ENCODE results near the gene MEX3B. TPM values are rescaled to one million over a fixed set of nuclear protein-coding genes. Genes with fewer than 3 reads are reported as not detected.

MEX3B gene
- total RNA-seq: 1 to 10 TPM in 3 of 6 experiments, under 1 TPM in 3; 0.39 to 1.7 (median 0.84) TPM
- long read RNA-seq: 0 reads

DNA sequence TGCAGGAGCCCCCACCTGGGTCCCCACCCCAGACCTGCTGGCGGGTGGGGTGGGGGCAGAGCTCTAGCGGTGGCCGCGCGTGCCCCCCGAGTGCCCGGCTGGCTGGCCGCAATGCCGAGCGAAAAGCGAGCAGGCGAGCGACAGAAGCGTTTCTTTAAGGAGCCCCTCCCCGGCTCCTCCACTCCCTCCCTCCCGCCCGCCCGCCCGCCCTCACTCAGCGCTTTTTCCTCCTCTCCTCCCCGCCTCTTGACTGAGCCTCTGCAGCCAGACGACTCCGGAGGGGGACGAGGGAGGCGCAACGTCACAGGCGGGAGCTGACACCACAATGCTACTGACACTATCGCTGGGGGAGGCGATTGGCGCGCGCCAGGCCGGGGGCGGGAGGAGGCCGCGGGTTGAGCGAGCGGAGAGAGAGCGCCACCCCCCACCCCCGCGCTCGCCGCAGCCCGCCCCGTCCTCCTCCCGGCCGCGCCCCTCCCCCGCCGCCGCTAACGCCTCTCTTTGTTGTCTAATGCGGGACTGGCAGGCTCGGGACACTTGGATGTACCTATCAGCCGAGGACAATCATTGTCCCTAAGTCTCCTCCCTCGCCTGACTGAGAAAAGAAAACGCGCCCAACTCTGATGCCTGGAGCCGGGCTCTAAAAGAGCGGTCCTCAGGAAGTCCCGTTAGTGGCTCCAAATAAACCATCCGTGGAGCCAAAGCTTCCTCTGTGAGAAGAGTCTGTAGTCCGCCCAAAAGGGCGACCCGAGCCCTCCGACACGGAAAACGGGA lies at the start of gene MEX3B:
Gene MEX3B (minus strand): TSS at position 127 of the 774 bp plus-strand sequence. CDS start 313 bp downstream, outside the sequence.
- intact Hi-C loops (cut with DNase I): no loop called here
- no peaks in the 10 kb centered on the region for H3K36me3 ChIP-seq
- ATAC-seq: peak; percentile 78 to 82 (median 81)
- peak; percentile 90 to 98 (median 94) for DNase-seq
- no peaks in the 10 kb centered on the region for H3K9me3 ChIP-seq
- TF ChIP-seq, protein P1, sequence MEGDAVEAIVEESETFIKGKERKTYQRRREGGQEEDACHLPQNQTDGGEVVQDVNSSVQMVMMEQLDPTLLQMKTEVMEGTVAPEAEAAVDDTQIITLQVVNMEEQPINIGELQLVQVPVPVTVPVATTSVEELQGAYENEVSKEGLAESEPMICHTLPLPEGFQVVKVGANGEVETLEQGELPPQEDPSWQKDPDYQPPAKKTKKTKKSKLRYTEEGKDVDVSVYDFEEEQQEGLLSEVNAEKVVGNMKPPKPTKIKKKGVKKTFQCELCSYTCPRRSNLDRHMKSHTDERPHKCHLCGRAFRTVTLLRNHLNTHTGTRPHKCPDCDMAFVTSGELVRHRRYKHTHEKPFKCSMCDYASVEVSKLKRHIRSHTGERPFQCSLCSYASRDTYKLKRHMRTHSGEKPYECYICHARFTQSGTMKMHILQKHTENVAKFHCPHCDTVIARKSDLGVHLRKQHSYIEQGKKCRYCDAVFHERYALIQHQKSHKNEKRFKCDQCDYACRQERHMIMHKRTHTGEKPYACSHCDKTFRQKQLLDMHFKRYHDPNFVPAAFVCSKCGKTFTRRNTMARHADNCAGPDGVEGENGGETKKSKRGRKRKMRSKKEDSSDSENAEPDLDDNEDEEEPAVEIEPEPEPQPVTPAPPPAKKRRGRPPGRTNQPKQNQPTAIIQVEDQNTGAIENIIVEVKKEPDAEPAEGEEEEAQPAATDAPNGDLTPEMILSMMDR (IDR thresholded peaks at IDR 0.05): no peak
- TF ChIP-seq POLR2A (IDR thresholded peaks at IDR 0.05): no peak
- peaks cover 0 to under 1% (median 0%) of the 10 kb centered on the region in 4 donors for H3K4me1 ChIP-seq
- peak within 1 kb of the TSS; percentile 71 to 84 (median 75) for H3K4me3 ChIP-seq
- H3K27me3 ChIP-seq: peaks cover 0 to 11% of the 10 kb centered on the region in 2 donors
- H3K27ac ChIP-seq: peak within 1 kb of the TSS; percentile 72 to 83 (median 78)
- WGBS (ENCODE audit: insufficient coverage, low coverage, low lambda C conversion rate, missing lambda C conversion rate): 0% methylated on average over 1 of the region's 68 CpGs

DNA sequence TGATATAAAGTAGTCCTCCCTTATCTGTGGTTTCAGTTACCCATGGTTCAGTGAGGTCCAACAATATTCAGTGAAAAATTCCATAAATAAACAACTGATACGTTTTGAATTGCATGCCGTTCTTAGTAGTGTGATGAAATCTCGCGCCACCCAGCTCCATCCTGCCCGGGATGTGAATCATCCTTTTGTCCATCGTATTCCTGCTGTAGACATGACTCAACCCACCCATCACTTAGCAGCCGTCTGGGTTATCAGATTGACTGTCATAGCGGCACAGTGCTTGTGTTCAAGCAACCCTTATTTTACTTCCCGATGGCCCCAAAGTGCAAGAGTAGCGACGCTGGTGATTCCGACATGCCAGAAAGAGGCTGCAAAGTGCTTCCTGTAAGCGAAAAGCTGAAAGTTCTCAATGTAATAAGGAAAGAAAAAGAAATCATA lies 48.0 kb upstream of the MEX3B start:
- DNase-seq: no peak

DNA sequence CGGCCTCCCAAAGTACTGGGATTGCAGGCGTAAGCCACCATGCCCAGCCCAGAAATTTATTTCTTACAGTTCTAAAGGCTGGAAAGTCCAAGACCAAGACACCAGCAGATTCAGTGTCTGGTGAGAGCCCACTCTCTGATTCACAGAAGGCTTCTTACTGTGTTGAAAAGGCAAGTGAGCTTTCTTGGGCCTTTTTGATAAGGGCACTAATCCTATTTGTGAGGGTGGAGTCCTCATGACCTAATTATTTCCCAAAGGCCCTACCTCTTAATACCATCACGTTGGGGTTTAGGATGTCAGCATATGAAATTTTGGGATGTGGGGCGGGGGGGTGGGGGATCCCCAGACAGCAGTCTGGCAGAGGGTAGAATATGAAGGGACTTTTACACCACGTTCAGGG lies 47.5 kb upstream of the MEX3B start:
- Histone ChIP-seq H3K27me3 (no peaks in the 10 kb centered on the region), H3K9me3 (no peaks in the 10 kb centered on the region), H3K4me1 (no peaks in the 10 kb centered on the region), H3K27ac (no peak overlapping the region), H3K4me3 (no peak overlapping the region), H3K36me3 (no peaks in the 10 kb centered on the region)
- 60% methylated on average over 5 of the region's 5 CpGs for WGBS (ENCODE audit: insufficient coverage, low coverage, low lambda C conversion rate, missing lambda C conversion rate)
- ATAC-seq (no peak), DNase-seq (no peak)
- no peak for TF ChIP-seq POLR2A (IDR thresholded peaks at IDR 0.05)
- TF ChIP-seq, protein P1 (IDR thresholded peaks at IDR 0.05): no peak
- intact Hi-C loops (cut with DNase I): no loop called here

More for the DNA sequence above, 48.0 kb upstream of the MEX3B start:
- Histone ChIP-seq H3K27me3 (no peaks in the 10 kb centered on the region), H3K36me3 (no peaks in the 10 kb centered on the region), H3K4me1 (no peaks in the 10 kb centered on the region), H3K4me3 (no peak overlapping the region), H3K9me3 (no peaks in the 10 kb centered on the region), H3K27ac (no peak overlapping the region)
- intact Hi-C loops (cut with DNase I): no loop called here
- WGBS (ENCODE audit: insufficient coverage, low coverage, low lambda C conversion rate, missing lambda C conversion rate): 75% methylated on average over 13 of the region's 13 CpGs
- no peak for ATAC-seq
- TF ChIP-seq, protein P1 (IDR thresholded peaks at IDR 0.05): no peak
- TF ChIP-seq POLR2A (IDR thresholded peaks at IDR 0.05): no peak

DNA sequence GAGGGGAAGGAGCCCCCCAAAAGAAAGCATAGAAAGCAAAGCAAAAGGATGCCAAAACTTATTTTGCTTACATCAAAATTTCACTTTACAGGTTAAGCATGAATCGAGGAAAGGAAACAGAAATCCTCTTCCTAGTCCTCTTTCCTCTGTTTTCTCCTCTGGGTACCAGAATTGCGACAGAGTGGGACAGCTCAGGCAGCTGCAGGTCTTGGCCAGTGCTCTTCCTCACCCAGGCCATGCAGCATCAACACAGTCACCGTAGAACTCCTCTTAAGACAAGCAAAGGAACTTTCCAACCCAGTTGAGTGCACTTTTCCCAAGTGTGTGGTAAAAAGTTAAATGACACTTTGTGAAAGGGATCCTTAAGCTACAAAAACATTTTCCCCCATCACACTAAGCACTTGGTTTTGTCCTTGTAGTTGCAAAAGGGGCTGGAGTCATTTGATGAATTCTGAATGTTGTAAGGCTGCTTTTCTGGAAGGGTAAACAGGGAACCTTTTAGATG lies 45.9 kb upstream of the MEX3B start:
- WGBS (ENCODE audit: insufficient coverage, low coverage, low lambda C conversion rate, missing lambda C conversion rate): 51% methylated on average over 3 of the region's 3 CpGs
- Histone ChIP-seq H3K27me3 (no peaks in the 10 kb centered on the region), H3K4me3 (no peak overlapping the region), H3K4me1 (no peaks in the 10 kb centered on the region), H3K36me3 (no peaks in the 10 kb centered on the region), H3K27ac (no peak overlapping the region), H3K9me3 (no peaks in the 10 kb centered on the region)
- ATAC-seq (no peak), DNase-seq (no peak)
- TF ChIP-seq, protein P1 (IDR thresholded peaks at IDR 0.05): no peak
- no peak for TF ChIP-seq POLR2A (IDR thresholded peaks at IDR 0.05)
- intact Hi-C loops (cut with DNase I): no loop called here
